ENCODE measurements around the gene AMMECR1.

The AMMECR1 gene

DNA sequence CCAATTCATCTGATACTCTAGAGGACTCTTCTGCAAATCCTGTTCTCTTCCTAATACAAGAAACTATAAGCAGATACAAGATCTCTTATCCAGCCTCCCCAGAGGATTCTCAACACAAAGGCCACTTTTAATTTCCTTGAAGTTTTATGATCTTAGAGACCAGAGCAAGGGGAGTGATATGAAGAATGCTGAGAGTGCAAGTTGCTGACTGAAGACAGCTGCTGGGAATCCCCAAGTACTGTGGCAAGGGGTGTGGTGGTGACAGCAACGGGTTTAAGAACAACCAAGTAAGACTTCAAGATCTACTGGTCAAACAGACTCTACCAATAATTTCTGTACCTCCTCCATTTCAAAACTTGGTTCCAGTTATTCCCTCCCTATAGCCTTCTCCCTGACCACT, 7.0 kb downstream of the AMMECR1 start:
- no peak for DNase-seq

DNA sequence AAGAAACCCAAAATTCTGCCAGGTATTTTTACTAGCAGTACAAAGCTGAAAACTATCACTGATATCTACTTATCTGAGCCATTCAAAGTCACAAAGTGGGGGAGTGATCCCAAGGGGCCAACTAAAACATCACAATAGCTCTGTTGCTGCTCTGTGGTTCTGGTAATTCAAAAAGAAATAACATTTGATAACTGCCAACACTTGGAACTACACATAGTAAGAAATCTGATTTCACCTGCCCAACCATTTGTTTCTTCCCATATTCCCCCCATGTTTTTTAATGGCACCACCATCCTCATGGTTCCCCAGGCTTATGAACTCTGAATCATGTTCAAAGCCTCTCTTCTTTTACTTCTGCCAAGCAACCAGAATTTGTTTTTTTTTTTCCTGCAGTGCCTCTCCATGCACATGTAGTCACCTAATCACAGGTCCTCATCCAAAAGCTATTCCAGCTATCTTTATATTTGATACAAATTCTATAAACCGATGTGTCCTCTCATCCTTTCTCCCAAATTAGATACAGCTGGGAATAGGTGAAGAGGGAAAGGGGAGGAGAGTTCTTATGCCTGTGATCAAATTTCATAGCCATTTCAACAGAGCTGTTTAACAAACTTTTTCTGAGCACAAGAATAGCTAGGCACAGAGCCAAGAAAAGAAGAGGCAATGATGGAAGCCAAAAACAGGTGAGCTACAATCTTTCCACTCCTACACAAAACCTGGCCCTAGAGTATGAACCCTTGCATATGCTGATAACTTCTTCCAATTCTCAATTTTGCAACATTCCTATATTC, 7.7 kb downstream of the AMMECR1 start:
- no peak for DNase-seq

DNA sequence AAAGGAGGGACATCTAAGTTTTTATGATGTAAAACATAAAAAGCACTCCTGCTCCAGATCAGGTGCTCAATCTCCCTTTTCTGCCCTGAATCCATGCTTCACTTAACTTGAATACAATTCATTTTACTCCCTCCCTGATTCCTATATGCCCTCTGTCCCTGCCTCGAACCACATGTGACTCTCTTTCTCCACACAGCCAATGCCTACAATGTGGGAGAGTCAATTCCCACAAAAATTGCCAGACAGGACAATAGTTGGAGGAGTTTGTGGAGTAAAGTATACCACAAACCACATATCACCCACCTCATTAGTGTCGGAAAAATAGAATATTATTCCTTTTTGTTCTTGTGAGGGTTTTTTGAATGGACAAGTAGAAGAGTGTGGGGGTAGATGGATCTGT, 9.7 kb downstream of the AMMECR1 start:
- no peak for DNase-seq

DNA sequence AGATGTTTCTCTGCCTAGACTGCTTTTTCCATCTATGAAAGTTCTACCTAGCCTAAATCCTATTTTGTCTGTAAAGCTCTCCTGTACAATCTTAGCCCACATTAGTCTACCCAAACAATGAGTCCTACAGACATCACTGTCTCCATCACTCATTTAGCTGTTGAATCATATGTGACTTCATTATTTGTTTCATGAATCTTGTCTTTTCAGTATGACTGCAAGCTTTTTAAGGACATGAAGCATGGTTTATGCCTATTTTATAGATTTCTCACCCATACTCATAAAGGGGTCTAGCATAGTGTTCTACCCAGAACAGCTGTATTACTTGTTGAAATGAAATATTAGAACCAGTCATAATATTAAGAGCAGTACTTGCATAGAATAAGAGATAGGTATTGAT, 13.0 kb downstream of the AMMECR1 start:
- no peak for DNase-seq

DNA sequence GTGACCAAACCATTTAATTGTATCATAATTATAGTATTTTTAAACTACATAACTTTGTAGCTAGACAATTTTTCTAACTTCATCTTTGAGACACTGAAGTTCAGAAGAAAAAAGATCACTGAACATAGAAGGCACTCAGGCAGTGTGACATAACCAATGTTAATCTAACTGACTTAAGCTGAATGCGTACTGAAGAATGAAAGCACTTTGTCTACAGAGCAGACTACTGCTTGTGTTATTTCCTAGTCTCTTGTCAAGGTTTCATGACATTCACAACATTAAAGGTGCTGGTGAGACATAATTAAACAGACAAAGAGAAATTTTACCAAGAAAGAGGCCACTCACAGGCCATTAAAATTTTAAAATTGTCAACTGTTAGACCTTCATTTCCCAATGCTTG, 13.5 kb downstream of the AMMECR1 start:
- DNase-seq = no peak

DNA sequence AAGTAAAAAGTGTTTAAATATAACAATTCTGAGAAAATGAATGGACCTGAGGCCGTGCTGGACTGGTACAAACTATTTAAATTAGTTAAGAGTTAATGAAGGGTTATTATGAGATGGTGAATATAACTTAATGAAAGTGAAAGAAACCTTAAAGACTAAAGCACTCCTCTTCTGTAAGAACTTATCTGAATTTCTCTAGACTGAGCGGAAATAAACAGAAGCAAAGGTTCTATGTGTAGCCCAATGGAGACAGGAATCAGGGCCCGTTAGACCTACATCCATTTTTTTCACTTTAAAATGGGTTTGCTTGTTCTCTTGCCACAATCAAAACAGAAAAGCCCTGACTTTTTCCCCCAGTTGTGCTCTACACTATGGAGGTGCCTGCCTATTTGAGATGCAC, 14.9 kb downstream of the AMMECR1 start:
- DNase-seq = no peak

DNA sequence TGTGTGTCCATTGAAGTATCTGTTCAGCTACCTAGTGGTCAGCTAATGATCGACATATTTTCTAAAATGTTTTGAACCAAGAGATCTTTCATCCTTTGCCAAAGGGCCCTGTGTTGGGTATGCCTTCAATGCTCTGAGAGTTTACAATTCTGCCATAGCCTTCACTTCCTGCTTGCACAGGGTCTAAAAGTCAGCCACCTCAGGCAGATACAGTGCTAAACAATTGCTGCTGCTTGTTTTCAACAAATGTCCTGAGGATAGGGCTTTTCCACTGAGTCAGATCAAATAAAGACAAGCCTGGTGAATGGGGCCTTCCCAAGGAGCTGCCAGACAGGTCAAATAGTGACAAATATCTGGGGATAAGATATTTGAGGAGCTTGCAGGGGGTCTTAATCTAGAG, 16.7 kb downstream of the AMMECR1 start:
- no peak for DNase-seq

DNA sequence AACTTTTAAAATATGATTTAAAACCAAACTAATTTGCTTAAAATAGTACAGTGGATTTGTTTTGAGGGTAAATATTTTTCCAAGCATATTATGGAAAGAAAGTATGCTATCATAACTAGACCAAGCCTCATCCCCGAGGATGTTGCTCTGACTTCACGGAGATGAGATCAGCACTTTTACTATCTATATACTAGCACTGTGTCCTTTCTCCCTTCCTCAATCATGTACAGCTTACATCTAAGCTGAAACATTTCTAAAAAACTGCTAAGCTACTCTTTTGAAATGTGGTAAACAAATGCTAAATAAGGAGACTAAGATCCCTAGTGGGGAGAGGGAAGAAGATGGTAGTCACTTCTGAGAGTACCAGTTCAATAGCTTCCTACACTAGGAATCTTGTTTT, 23.8 kb downstream of the AMMECR1 start:
- no peak for DNase-seq

DNA sequence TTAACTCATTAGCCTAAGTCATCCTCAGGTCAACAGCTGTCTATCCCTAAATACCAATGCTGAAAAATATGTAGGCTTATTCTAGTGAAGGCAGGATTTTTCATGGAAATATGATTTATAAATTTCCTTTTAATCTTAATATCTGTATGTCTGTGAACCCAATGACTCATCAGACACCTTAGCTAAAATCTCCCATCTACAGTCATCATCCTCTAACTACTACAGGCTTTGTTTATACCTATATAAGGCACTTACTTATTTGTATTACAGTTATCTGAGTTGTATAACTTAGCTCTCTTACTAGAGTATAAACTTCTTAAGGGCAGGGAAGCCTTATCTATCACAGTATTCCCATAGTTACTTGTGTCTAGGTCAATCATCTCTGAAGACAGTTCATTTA, 24.2 kb downstream of the AMMECR1 start:
- no peak for DNase-seq

DNA sequence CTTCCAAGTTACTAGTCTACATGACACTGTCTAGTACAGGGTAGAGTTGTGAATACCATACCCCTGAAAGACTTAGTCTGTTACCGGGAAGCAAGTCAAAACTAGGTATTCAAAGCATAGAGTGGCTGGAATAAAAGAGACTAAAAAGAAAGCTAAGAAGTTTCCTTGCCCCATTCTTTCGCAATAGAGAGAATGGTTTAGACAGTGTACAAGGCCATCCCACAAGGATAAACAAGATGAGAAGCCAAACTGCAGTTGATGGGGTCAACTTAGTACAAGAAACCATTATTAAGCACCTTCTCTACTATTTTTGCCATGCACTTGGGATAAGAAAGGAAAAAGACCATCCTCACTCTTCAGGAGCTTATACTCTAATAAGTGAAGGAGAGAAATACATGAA, 30.3 kb downstream of the AMMECR1 start:
- no peak for DNase-seq

DNA sequence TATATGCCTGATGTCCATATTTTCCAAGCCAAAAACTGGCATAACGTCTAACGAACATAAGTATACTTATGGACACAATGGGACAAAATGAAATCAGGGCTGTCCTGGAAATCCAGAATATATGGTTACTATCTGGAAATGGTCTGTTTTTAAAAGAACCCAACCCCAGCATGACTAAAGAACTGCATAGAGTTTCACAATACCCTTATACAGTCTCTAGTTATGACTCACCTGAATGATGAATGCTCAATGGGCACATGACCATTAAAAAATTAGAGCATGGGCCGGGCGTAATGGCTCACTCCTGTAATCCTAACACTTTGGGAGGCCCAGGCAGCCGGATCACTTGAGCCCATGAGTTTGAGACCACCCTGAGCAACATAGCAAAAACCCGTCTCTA, 31.8 kb downstream of the AMMECR1 start:
- DNase-seq = peak; percentile 89

DNA sequence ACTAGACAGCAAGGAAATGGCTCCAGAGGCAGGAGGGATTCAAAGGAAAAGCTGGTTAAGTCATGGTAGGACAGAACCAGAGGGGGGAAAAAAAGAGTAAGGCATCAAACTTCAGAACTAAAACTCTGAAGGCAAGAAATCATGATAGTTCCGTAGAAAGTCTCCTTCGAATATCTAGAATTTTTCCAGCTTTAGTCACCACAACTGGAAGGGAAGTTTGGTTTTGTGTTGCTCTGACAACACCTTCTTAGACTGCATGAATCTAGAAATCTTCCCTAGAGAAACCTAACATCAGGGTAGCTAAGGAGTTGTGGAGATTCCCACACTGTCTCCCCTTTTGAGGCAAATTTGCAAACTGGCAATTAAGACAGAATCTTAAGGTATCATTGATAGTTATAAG, 33.7 kb downstream of the AMMECR1 start:
- peak; percentile 89 for DNase-seq

DNA sequence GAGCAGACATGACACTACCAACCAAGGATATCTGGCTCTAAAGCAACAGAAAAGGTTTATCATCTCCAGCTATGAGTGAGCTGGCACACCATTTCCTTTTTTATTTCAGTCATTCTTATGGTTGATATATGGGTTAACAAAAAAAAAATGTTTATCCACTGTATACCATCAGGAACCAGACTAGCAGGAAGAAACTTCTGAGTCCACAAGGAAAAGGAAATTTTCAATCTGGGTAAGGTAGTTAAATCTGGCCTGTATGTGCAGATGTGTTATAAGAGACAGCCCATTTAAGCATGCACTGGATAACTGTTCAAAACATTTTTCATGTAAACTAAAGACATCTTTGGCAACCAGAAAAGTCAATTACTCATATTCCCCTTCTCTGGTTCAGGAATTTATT, 35.0 kb downstream of the AMMECR1 start:
- DNase-seq = no peak

DNA sequence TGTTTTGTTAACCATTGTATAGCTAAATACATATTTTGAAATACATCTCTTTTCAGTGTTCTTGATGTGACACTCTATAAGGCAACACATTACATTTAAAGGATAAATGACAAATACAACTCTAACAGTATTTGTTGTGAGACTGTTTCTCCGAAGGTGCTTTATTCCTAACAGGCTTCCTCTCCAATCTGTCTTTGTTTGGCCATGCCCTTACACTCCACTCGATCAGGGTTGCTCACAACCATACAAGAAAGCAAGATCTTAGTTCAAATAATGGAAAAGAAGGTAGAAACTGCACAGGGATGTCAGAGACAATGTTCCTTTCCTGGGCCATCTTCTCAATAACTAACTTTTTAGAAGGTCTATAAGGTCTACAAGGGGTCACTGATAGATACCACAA, 36.5 kb downstream of the AMMECR1 start:
- DNase-seq = no peak

DNA sequence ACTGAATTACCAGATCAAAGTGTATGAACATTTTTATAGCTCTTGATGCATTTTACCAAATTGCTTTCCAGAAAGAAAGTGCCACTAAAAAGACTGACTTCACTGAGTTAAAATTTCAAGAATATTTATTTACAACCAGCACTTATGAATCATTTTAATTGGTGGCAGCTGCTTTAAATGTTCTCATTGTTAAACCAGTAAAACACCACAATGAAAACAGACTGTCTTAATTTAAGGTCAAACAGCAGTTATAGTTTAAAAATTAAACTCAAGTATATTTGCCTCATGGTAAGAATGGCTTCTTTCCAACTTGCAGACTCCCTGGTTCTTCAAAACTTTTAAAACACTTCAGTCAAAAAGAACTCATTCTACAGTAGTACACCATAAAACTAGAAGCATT, 36.9 kb downstream of the AMMECR1 start:
- DNase-seq = peak; percentile 83

DNA sequence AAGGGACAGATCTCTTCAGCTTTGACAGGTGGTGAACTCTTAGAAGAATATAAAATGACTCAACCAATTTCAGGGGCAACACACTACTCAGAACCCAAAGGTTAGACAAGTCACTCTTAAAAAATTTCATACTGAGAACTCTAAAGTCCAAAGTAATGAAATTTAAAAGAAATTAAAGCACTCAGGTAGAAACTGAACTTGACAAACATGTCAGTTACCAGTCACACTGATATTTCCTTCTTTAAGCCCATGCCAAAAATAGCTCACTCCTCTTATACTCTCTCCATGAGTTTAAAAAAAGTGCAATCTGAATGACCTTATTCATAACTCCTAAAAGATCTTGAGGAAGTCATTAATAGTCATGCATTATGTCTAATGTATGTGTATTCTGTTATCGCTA, 40.3 kb downstream of the AMMECR1 start:
- no peak for DNase-seq

DNA sequence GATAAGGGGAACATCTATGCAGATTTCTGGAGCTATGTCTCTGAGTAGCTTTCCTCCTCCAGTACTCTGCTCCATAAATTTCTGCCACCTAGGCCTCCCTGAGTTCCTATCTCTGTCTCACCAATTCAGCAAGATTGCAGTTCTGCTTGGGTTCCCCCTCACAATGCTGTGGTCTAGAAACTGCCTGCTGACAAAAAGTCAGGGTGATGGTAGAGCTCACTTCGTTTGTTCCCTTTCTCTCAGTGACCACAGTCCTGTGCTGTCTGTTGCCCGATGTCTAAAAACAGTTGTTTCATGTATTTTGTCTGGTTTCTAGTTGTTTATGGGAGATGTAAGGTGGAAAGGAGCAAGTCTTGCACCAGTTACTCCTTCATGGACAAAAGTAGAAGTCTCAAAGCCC, 41.1 kb downstream of the AMMECR1 start:
- no peak for DNase-seq

DNA sequence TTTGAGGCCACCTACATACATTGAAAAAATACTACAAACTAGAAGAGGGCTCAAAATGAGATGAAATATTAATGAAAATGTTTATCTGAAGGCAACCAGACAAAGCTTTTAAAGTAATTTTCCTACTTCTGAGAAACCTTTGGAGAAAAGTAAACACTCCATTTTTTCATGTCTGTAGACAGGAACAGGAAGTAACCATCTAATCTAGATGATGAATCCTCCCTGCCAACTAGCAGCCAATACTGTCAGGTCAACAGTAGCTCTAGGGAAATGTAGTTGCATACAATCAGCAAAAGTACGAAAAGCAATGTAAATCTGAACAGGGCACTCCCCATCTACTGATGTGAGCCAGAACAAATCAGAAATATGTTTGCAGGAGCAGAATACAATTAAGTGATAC, 49.0 kb downstream of the AMMECR1 start:
- no peak for DNase-seq

DNA sequence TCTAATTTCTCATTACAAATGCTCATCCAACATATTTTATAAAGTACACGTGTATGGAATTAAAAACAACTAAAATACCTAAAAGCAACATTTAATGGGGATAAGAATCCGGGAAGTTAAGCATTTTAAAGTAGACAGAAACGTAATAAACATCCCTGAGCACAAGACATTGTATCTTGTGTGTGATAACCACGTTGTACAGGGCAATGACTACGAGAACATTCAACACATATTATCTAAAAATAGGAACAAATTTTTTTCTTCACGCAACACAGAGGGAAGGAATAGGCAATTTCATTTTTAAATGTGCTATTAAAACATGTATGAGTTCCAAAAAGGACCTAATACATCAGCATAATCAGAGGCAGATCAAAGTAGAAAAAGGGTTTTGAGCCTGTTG, 49.5 kb downstream of the AMMECR1 start:
- DNase-seq = no peak

DNA sequence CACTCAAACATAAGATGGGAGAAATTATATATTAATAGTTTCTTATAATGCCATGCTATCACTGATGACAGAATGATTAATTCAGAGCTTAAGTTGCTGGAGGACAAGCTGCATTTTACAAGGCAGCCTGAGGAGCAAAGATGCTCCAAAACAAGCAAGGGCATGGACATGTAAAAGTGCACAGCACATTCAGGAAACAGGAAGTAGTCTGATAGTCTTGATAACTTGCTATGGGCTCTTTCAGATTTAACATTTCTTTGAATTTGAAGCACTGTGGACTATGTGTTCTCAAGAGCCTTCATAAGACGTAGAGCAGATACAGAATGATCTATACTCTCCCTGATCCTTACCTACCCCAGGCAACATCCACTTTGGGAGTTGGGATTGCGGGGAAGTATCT, 50.0 kb downstream of the AMMECR1 start:
- no peak for DNase-seq

DNA sequence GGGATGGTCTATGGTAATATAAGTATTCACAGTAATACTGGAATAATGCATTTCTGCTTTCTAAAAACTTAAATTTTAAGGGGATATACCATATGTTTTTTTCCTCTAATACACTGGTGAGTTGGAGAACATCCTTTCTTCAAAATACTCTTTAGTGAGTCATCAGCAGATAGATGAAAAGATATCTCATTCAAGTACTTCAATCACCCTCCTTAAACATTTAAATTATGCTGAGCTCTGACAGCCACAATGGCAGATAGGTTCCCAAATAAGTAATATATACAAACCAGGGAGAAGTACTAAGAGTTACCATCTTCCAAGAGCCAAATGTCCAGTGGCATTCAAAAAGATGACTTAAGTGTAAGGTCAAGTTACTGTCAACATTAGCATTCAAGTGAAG, 52.2 kb downstream of the AMMECR1 start:
- no peak for DNase-seq

DNA sequence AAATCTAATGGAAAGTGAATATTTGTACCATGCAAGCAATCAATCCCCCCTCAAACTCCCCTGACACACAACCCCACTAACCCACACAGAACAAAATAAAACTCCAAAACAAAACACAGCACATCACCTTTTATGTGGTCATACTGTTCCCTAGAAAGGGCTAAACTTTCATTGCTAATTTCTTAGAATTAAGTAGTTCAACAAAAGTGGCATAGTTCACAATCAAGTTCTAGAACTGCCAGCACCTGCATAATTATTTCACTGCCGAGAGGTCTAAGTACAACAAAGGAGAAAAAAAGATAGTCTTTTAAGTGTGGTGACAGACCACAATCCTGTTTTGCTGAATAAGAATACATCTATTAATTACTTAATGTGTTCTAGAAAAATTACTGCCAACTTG, 58.8 kb downstream of the AMMECR1 start:
- no peak for DNase-seq

DNA sequence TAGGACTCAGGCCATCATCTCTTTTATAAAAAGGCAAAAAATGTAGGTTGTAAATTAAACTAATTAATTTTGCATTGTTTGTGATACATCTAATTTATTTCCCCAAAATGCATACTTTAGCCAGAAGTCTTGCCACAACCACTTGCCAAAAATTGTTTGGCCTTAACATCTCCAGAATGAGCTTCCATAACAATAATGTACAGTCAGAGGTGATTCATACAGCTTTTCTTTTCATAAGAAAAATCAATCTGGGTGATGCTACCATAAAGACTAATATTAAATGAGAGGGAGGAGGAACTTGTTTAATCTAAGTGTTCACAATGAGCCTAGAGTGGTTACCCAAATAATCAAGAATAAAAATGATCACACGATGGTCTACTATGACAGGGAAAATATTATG, 59.3 kb downstream of the AMMECR1 start:
- DNase-seq = peak; percentile 31

DNA sequence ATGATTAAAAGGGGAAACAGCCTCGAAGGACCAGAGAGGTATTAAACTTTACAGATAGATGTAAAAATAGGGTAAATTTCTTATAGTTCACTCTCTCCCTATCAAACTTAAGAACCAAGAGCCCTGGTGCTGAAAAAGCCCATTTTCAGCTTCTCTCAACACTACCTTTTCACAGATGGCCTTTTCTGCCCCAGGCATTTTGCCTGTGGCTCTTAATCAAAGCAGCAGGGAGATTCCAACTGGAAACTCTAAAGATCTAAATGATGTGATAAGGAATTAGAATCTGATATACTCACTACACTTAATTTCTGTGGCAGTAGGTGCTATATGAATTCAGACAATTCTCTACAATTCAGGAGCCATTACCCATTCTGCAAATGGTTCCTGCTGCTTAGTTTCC, 60.0 kb downstream of the AMMECR1 start:
- DNase-seq = no peak

DNA sequence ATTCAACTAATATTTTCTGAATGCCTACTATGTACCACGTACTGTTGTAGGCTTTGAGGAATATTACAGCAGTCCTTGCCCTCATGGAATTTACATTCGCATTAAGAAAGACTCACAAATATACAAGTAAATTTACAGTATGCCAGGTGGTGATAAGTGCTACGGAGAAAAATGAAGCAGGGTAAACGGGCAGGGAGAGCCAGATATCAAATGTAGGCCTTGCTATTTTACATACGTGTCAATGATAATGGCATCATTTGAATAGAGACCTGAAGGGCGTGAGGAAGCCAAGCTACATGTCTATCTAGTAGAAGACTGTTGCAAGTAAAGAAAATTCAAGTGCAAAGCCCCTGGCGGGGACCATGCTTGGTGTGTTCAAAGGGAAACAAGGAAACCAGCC, 65.2 kb downstream of the AMMECR1 start:
- DNase-seq = no peak

DNA sequence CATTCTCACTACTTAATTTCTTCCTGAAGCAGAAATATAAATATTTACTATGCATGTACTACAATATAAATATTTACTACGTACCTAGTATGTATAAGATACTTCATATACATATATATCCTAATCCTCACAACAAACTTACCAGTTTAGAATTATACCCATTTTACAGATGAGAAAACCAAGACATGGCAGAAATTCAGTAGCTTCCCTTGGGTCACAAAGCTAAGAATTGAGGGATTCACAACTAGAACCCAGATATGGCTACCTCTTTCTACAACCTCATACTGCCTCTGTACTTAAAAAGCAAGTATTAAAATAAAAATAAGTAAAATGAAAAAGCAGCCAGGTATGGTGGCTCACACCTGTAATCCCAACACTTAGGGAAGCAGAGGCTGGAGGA, 65.9 kb downstream of the AMMECR1 start:
- no peak for DNase-seq

Data from fibroblast of skin of right quadriceps (primary cell).